ENCODE measurements around the gene F8A1. TPM values are rescaled to one million over a fixed set of nuclear protein-coding genes. Genes with fewer than 3 reads are reported as not detected.
"Not testable (repeated sequence)": the region's sequence is repeated elsewhere in the genome, so short reads cannot be mapped to it uniquely, and the experiment has no call there.

Gene F8A1
- total RNA-seq, result 10 to 100 TPM in 1 of 2 donors, 1 to 10 TPM in 1; 3.2 to 58.0 TPM
- 10 to 100 TPM; 23.0 to 33.9 TPM for polyA plus RNA-seq
- long read RNA-seq, donor 1, transcript F8A1-201 (1 exons, 1,713 nt), result major isoform, 23 of 23 reads
- long read RNA-seq, donor 1, partial matches to known transcripts, result 0 of 23 reads
- long read RNA-seq, donor 1, other reads (novel, unspliced or antisense), result 0 of 23 reads
- long read RNA-seq, donor 2, transcript F8A1-201 (1 exons, 1,713 nt), result major isoform, 7 of 7 reads
- long read RNA-seq, donor 2, partial matches to known transcripts, result 0 of 7 reads
- long read RNA-seq, donor 2, other reads (novel, unspliced or antisense), result 0 of 7 reads
- long read RNA-seq, donor 3, partial matches to known transcripts, result 0 of 4 reads
- long read RNA-seq, donor 3, other reads (novel, unspliced or antisense), result 0 of 4 reads
- long read RNA-seq, donor 4, transcript F8A1-201 (1 exons, 1,713 nt), result major isoform, 22 of 22 reads
- long read RNA-seq, donor 4, partial matches to known transcripts, result 0 of 22 reads
- long read RNA-seq, donor 4, other reads (novel, unspliced or antisense), result 0 of 22 reads
- long read RNA-seq, donor 5, transcript F8A1-201 (1 exons, 1,713 nt), result major isoform, 24 of 24 reads
- long read RNA-seq, donor 5, partial matches to known transcripts, result 0 of 24 reads
- long read RNA-seq, donor 5, other reads (novel, unspliced or antisense), result 0 of 24 reads

GRCh38 chrX:154886069-154886788 is at the start of gene F8A1:
Gene F8A1, plus strand, starts transcription at chrX:154886355. Its CDS starts 20 bp downstream, at chrX:154886375.
- H3K4me1 ChIP-seq (ENCODE audit: control insufficient read depth in 5 of 5, insufficient read depth in 5 of 5, low read length in 5 of 5); H3K27ac ChIP-seq (ENCODE audit: low read depth in 1 of 2, low read length in 1 of 2); DNase-seq; H3K4me3 ChIP-seq; H3K36me3 ChIP-seq (ENCODE audit: control insufficient read depth in 4 of 4, insufficient read depth in 4 of 4, low read length in 4 of 4); H3K9me3 ChIP-seq (ENCODE audit: control insufficient read depth in 4 of 4, insufficient read depth in 3 of 4, low read length in 3 of 4); H3K27me3 ChIP-seq (ENCODE audit: control insufficient read depth in 3 of 3, insufficient read depth in 3 of 3, low read length in 2 of 3); H3K9ac ChIP-seq (ENCODE audit: insufficient read depth in 1 of 2, low read length in 2 of 2): not testable (repeated sequence)
- WGBS, 2 donors, result 28% methylated on average over 19 of the region's 91 CpGs; no CpG with 5 or more reads in 1 of the 2 donors
- peak; percentile 83 for ATAC-seq (ENCODE audit: insufficient read depth, low FRiP score)

GRCh38 chrX:154840856-154841255 is 45.3 kb upstream of the F8A1 start:
- peak; percentile 29 for TF ChIP-seq CTCF (IDR thresholded peaks at IDR 0.05; ENCODE audit: control extremely low read depth, extremely low read depth)
- Histone ChIP-seq H3K27me3 (ENCODE audit: control insufficient read depth in 3 of 3, insufficient read depth in 3 of 3, low read length in 2 of 3) (no peaks in the 10 kb centered on the region), H3K4me3 (no peak overlapping the region), H3K36me3 (ENCODE audit: control insufficient read depth in 4 of 4, insufficient read depth in 4 of 4, low read length in 4 of 4) (no peaks in the 10 kb centered on the region), H3K9ac (ENCODE audit: insufficient read depth in 1 of 2, low read length in 2 of 2) (no peak overlapping the region), H3K4me1 (ENCODE audit: control insufficient read depth in 5 of 5, insufficient read depth in 5 of 5, low read length in 5 of 5) (no peaks in the 10 kb centered on the region), H3K27ac (ENCODE audit: low read depth in 1 of 2, low read length in 1 of 2) (no peak overlapping the region), H3K9me3 (ENCODE audit: control insufficient read depth in 4 of 4, insufficient read depth in 3 of 4, low read length in 3 of 4) (peaks cover 0 to 3% (median 0%) of the 10 kb centered on the region in 4 donors)
- 78 to 89% methylated on average over 2 of the region's 2 CpGs for WGBS, 2 donors
- DNase-seq (peak in 2 of 3 donors; percentile 41 to 53), ATAC-seq (ENCODE audit: insufficient read depth, low FRiP score) (peak; percentile 83)

GRCh38 chrX:154850957-154851611 is 35.1 kb upstream of the F8A1 start:
- 87 to 96% methylated on average over 1 of the region's 1 CpG for WGBS, 2 donors

More at GRCh38 chrX:154850957-154851611, 35.1 kb upstream of the F8A1 start:
- Histone ChIP-seq H3K9ac (ENCODE audit: insufficient read depth in 1 of 2, low read length in 2 of 2) (no peak overlapping the region), H3K9me3 (ENCODE audit: control insufficient read depth in 4 of 4, insufficient read depth in 3 of 4, low read length in 3 of 4) (peaks cover 0 to 5% (median 2%) of the 10 kb centered on the region in 4 donors), H3K27ac (ENCODE audit: low read depth in 1 of 2, low read length in 1 of 2) (no peak overlapping the region), H3K27me3 (ENCODE audit: control insufficient read depth in 3 of 3, insufficient read depth in 3 of 3, low read length in 2 of 3) (no peaks in the 10 kb centered on the region), H3K4me3 (no peak overlapping the region), H3K4me1 (ENCODE audit: control insufficient read depth in 5 of 5, insufficient read depth in 5 of 5, low read length in 5 of 5) (no peaks in the 10 kb centered on the region), H3K36me3 (ENCODE audit: control insufficient read depth in 4 of 4, insufficient read depth in 4 of 4, low read length in 4 of 4) (no peaks in the 10 kb centered on the region)
- ATAC-seq (ENCODE audit: insufficient read depth, low FRiP score), result no peak
- TF ChIP-seq CTCF (IDR thresholded peaks at IDR 0.05; ENCODE audit: control extremely low read depth, extremely low read depth), result no peak
- no peak for DNase-seq
